ENCODE results near the gene IWS1. TPM values are rescaled to one million over a fixed set of nuclear protein-coding genes. Genes with fewer than 3 reads are reported as not detected.

IWS1 gene
- total RNA-seq, 1 experiment from 2014 or later = 48.9 TPM

GRCh38 chr2:127469051-127469450 is 57.2 kb downstream of the IWS1 start:
- Mint-ChIP-seq H3K4me3 (ENCODE audit: low read depth, unreplicated experiment) (no peak overlapping the region), H3K4me1 (ENCODE audit: low read depth, unreplicated experiment) (no peaks in the 10 kb centered on the region), H3K9me3 (ENCODE audit: low read depth, unreplicated experiment) (no peaks in the 10 kb centered on the region), H3K27ac (ENCODE audit: unreplicated experiment) (no peak overlapping the region), H3K27me3 (ENCODE audit: unreplicated experiment) (no peaks in the 10 kb centered on the region), H3K36me3 (ENCODE audit: insufficient read depth, unreplicated experiment) (peaks cover 8% of the 10 kb centered on the region)
- DNase-seq = no peak
- no peak for TF ChIP-seq CTCF (IDR thresholded peaks at IDR 0.05; ENCODE audit: unreplicated experiment)
- intact Hi-C loops (cut with micrococcal nuclease; ENCODE audit: unreplicated experiment) = no loop called here
- BruUV-seq (replicated peaks) = no TSS peak
- CTCF ChIA-PET = no interaction called here

GRCh38 chr2:127465258-127465657 is 61.0 kb downstream of the IWS1 start:
- intact Hi-C loops (cut with micrococcal nuclease; ENCODE audit: unreplicated experiment) = no loop called here
- H3K9me3 Mint-ChIP-seq (ENCODE audit: low read depth, unreplicated experiment) = no peaks in the 10 kb centered on the region
- no peak overlapping the region for H3K4me3 Mint-ChIP-seq (ENCODE audit: low read depth, unreplicated experiment)
- CTCF ChIA-PET = interaction anchor here (0.6 kb wide), 1 partner anchor 284 kb away, joined by 6 read pairs; no protein-coding TSS in a partner anchor
- DNase-seq = no peak
- H3K27me3 Mint-ChIP-seq (ENCODE audit: unreplicated experiment) = no peaks in the 10 kb centered on the region
- no peak overlapping the region for H3K27ac Mint-ChIP-seq (ENCODE audit: unreplicated experiment)
- no TSS peak for BruUV-seq (replicated peaks)
- TF ChIP-seq CTCF (IDR thresholded peaks at IDR 0.05; ENCODE audit: unreplicated experiment) = no peak
- H3K4me1 Mint-ChIP-seq (ENCODE audit: low read depth, unreplicated experiment) = no peaks in the 10 kb centered on the region
- peaks cover 8% of the 10 kb centered on the region for H3K36me3 Mint-ChIP-seq (ENCODE audit: insufficient read depth, unreplicated experiment)

GRCh38 chr2:127464470-127465257 is 61.6 kb downstream of the IWS1 start:
- H3K4me1 Mint-ChIP-seq (ENCODE audit: low read depth, unreplicated experiment) = no peaks in the 10 kb centered on the region
- BruUV-seq (replicated peaks) = no TSS peak
- no peaks in the 10 kb centered on the region for H3K9me3 Mint-ChIP-seq (ENCODE audit: low read depth, unreplicated experiment)
- H3K36me3 Mint-ChIP-seq (ENCODE audit: insufficient read depth, unreplicated experiment) = peaks cover 8% of the 10 kb centered on the region
- intact Hi-C loops (cut with micrococcal nuclease; ENCODE audit: unreplicated experiment) = no loop called here
- H3K4me3 Mint-ChIP-seq (ENCODE audit: low read depth, unreplicated experiment) = no peak overlapping the region
- TF ChIP-seq CTCF (IDR thresholded peaks at IDR 0.05; ENCODE audit: unreplicated experiment) = no peak
- no peaks in the 10 kb centered on the region for H3K27me3 Mint-ChIP-seq (ENCODE audit: unreplicated experiment)
- DNase-seq = no peak
- CTCF ChIA-PET = interaction anchor here (0.6 kb wide), 1 partner anchor 285 kb away, joined by 6 read pairs; no protein-coding TSS in a partner anchor
- H3K27ac Mint-ChIP-seq (ENCODE audit: unreplicated experiment) = no peak overlapping the region

GRCh38 chr2:127463155-127463991 is 62.9 kb downstream of the IWS1 start:
- intact Hi-C loops (cut with micrococcal nuclease; ENCODE audit: unreplicated experiment) = no loop called here
- CTCF ChIA-PET = no interaction called here
- Mint-ChIP-seq H3K27ac (ENCODE audit: unreplicated experiment) (no peak overlapping the region), H3K4me3 (ENCODE audit: low read depth, unreplicated experiment) (no peak overlapping the region), H3K36me3 (ENCODE audit: insufficient read depth, unreplicated experiment) (peaks cover 4% of the 10 kb centered on the region), H3K9me3 (ENCODE audit: low read depth, unreplicated experiment) (no peaks in the 10 kb centered on the region), H3K4me1 (ENCODE audit: low read depth, unreplicated experiment) (no peaks in the 10 kb centered on the region), H3K27me3 (ENCODE audit: unreplicated experiment) (no peaks in the 10 kb centered on the region)
- no TSS peak for BruUV-seq (replicated peaks)
- TF ChIP-seq CTCF (IDR thresholded peaks at IDR 0.05; ENCODE audit: unreplicated experiment) = no peak
- DNase-seq = no peak

All from Calu3 (cell line).